GM21786 (cell line): Measurements from ENCODE around the gene LGALS3.
A peak's percentile ranks its signal among the peaks of the same experiment; 100 is the strongest.
"Not testable (repeated sequence)": the region's sequence is repeated elsewhere in the genome, so short reads cannot be mapped to it uniquely, and the experiment has no call there.

Experiments
- ATAC-seq: cut with Tn5 transposase; IDR thresholded peaks from one replicate; pipeline ENCODE4 v1.9.1; 2021; ENCODE audit not compliant: unreplicated experiment

The LGALS3 gene

DNA sequence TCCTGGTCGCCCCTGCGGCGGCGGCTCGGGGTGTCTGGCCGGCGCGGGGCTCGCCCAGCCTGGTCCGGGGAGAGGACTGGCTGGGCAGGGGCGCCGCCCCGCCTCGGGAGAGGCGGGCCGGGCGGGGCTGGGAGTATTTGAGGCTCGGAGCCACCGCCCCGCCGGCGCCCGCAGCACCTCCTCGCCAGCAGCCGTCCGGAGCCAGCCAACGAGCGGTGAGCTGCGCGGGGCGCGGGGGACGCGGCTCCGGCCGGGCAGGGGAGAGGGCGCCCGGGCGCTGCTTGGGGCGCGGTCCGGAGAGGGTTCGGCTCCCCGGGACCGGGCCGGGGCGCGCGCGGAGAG is at the start of gene LGALS3:
TSS of gene LGALS3 (plus strand) at position 167 of the 342 bp plus-strand sequence. CDS start 8,122 bp downstream, outside the sequence.
- ATAC-seq, result peak; percentile 56

DNA sequence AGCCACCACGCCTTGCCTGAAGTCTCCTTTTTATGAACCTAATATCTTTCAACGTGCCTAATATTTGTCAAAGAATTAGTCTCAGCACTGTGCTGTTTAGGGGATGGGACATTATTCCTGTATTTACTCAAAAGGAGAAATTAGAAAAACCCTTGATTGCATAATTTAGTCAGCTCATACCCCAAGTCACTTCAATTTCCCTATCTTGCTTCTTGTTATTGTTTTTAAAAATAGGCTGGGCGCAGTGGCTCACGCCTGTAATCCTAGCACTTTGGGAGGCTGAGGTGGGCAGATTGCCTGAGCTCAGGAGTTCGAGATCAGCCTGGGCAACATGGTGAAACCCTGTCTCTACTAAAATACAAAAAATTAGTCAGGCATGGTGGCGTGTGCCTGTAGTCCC is 49.1 kb upstream of the LGALS3 start:
- not testable (repeated sequence) for ATAC-seq

DNA sequence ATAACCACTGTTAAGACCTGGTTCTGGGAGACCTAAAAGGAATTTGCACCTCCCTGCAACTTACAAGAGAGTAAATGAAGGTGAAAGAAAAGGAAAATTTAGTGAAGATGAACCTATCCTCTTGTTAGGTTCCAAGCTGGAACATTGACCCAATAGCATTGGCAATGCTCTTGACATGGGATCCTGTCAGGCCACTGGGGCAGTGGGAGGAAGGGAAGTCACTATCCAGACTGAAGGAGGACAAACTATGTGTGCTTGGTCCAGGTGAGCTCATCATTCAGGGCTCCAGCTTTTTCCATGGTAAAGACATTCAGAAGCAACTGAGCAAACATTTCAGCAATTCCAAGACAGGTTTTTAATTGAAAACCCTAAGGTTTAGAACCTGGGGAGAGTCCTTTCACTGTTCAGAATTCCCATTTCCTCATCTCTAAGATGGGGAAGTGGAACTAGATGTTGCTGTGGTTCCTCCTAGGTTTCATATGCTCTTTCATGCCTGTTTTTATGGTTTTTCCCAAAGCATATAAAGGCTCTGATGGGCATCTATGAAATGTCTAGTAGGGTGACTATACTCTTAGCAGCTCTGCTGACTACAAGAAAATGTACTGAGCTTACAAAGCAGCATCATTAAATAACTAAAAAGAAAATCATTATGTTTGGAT is 44.5 kb upstream of the LGALS3 start:
- ATAC-seq, result no peak

DNA sequence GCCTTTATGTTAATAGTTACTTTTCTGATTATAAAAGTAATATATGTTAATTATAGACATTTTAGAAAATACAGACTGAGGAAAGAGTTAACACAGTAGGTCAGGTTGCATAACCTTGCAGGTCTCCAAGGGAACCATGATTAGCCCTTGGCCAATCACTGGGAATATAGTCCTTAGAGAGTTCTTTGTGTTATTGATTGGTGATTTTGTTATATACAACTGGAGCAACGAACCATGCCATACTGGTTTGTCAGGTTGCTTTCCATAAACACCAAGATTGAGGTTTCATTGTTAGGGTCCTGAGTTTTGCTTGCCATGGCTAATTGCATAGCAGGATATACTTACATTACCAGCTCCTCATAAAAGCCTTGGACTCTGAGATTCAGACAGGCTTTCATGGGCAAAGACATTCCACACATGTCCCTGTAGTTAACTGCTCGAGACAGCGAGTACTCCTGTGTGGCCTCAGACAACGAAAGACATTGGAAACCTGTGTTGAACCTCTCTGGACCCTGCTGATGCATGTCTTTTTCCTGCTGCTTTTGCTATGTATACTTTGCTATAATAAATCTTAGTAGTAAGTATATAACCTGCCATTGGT is 43.9 kb upstream of the LGALS3 start:
- no peak for ATAC-seq

DNA sequence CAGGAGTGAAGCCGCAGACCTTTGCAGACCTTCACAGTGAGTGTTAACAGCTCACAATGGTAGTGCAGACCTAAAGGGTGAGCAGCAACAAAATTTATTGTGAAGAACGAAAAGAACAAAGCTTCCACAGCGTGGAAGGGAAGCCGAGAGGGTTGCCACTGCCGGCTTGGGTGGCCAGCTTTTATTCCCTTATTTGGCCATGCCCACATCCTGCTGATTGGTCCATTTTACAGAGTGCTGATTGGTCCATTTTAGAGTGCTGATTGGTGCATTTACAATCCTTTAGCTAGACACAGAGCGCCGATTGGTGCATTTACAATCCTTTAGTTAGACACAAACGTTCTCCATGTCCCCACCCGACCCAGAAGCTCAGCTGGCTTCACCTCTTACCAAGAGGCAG is 42.1 kb upstream of the LGALS3 start:
- no peak for ATAC-seq

DNA sequence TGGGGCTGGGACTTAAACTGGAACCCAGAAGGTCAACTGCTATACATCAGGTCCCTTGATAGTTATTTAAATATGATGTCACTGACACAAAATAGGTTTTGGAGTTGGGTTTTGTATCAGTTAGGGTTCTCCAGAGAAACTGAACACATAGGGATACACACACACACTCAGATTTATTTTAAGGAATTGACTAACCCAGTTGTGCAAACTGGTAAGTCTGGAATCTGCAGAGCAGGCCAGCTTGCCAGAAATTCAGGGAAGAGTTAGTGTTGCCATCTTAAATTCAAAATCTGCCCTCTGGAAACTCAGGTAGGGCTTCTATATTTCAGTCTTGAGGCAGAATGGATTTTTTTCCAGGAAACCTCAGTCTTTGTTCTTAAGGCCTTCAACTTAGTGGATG is 40.7 kb upstream of the LGALS3 start:
- no peak for ATAC-seq

DNA sequence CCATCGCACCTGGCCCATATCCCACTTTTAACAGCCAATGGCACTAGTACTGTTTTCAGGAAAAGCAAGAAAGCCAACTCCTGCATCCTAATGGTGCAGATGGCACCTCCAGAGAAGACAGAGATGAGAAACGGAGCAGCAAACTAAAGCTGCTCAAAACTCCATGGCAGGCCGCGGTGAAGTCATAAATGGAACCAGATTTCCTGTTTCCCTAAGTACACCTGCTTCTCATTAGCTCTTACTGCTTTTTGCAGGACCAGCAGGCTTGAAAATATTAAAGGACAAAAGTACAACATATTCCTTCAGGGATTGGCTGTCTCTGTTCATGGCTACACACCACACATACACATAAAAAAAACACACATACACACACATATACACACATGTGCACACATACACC is 36.7 kb upstream of the LGALS3 start:
- ATAC-seq, result no peak

DNA sequence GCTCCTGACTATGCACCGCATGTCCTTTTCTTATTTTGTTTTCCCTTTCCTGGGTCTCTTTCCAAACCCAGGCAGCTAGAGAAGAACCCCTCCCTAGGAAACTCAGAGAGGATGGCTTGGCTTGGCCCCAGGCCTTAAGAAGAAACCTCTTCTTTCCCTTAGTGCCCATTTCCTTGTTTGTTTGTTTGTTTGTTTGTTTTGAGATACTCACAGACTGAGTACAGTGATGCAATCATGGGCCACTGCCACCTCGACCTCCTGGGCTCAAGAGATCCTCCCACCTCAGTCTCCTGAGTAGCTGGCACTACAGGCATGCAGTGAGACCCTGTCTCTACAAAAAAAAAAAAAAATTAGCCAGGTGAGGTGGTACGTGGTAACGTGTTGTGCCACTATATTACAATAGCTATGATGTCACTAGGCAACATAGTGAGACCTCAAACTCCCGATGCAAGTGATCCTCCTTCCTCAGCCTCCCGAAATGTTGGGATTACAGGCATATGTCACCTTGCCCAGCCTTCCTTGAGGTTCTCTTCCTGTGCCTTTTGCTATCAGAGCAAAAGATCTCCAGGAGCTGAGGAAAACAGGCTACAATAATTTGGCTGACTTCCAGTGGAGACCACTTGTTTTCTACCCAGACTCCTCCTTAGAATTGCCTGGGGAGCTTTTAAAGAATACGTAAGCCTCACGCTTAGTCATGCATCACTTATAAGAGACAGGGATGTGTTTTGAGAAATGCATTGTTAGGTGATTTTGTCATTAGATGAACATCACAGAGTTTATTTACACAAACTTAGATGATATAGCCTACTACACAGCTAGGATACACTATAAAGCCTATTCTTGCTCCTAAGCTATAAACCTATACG is 34.5 kb upstream of the LGALS3 start:
- ATAC-seq, result no peak

DNA sequence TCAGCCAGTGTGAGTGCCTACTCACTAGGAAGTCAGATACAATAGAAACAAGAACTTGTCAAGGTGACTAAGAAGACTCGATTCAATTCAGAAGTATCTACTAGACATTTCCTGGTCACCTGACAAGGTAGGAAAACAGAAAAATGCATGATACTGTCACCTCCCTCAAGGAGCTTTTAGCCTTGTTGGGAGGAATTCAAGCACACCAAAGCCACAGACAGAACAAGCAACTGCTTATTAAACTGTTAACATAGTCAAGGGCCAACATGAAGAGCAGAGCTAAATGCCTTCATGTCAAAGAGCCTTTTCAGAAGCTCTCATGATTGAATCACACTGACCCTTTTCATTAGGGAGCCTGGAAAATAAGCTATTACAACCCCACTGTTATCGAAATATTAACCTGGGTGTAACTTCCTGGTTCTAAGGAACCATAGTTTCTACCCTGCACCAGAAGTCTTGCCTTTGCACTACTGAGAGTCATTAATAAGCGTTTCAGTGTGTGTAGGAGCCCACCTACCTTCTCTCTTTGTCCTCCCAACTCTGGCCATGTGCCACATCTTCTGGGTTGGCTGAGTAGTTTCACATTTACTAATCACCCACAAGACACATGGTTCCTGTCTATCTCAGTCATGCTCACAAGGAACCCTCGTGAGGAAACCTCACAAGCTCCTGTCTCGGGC is 31.0 kb upstream of the LGALS3 start:
- ATAC-seq, result peak; percentile 59

DNA sequence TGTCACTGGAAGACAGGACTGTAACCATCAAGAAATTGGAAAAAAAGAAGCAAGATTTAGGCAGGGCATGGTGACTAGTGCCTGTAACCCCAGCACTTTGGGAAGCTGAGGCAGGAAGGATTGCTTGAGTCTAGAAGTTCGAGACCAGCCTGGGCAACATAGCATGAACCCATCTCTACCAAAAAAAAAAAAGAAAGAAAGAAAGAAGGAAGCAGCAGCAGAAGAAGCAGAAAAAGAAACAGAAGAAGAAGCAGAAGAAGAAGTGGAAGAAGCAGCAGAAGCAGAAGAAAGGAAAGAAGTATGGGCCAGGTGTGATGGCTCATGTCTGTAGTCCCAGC is 30.5 kb upstream of the LGALS3 start:
- ATAC-seq, result no peak

DNA sequence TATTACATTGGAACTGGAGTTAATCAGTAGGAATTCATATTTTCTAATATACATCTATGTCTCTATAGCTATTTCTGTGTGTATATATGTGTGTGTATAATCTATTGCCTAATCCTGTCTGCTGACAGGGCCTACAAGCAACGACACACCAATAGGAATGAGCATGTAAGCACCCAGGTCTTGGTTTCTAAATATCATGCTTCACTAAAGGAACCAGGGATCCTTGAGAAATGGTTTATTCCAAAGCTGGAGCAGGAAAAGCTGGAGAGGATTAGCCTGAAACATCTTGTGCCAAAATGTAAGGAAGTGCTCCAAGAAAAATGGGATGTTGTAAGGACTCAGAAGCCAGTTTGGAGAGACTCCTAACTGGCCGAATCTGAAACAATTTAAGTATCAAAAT is 29.3 kb upstream of the LGALS3 start:
- ATAC-seq, result no peak

DNA sequence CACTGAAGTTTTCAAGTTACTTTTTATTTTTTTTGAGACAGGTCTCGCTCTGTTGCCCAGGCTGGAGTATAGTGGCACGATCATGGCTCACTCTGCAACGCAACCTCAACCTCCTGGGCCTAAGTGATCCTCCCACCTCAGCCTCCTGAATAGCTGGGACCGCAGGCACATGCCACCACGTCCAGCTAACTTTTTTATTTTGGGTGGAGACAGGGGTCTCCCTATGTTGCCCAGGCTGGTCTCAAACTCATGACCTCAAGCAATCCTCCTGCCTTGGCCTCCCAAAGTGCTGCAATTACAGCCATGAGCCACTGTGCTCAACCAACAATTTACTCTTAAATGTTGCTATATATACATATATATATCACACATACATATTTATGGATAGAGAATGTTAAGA is 27.4 kb upstream of the LGALS3 start:
- ATAC-seq, result no peak

DNA sequence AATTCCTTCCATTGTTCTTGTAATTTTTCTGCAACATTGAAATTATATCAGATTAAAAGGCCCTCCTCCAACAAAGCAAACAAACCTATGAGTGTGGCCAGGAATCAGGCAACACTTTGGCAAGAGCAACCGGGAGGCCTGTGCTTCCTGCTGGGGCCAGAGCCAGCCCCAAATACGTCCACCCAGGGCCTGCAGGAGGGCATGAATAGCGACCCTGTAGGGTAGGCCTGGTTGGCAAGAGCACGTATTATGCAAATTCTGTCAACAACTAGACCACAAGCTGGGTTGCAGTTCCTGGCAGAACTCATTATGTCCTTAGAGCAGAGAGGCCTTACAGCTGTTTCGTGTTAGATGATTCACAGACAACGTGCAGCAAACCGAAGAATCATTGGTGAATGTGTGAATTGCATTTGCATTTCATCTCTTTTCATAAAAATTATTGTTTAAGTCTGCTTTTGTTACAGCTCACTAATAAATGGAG is 26.9 kb upstream of the LGALS3 start:
- ATAC-seq, result peak; percentile 64

DNA sequence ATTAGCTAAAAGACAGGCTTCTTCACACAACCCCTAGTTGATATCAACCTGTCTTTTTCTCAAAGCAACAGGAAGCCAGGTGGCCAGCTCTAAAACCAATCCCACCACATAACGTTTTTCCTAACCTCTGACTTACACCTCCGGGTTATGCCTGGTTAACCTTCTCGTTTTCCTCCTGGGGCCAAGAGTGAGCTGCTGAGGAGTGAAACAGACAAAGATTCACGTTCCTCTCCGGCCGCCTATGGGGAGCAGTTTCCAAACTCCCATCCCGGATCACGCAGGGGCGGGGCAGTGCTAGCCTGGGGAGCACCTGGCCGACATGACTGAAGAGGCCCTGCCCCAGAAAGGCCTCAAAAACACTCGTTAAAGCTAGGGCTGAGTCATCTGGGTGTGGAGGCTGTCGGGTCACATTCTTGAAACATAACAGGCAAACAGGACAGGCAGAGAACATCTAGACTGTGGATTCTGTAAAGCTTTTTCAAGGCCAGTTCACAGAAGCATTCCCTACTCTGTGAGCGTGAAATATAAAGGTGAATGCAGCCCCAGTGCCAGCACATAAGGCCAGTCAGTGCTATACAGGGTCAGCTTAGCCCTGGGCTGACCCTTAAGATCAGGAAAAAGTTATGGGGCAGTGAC is 25.9 kb upstream of the LGALS3 start:
- peak; percentile 31 for ATAC-seq

DNA sequence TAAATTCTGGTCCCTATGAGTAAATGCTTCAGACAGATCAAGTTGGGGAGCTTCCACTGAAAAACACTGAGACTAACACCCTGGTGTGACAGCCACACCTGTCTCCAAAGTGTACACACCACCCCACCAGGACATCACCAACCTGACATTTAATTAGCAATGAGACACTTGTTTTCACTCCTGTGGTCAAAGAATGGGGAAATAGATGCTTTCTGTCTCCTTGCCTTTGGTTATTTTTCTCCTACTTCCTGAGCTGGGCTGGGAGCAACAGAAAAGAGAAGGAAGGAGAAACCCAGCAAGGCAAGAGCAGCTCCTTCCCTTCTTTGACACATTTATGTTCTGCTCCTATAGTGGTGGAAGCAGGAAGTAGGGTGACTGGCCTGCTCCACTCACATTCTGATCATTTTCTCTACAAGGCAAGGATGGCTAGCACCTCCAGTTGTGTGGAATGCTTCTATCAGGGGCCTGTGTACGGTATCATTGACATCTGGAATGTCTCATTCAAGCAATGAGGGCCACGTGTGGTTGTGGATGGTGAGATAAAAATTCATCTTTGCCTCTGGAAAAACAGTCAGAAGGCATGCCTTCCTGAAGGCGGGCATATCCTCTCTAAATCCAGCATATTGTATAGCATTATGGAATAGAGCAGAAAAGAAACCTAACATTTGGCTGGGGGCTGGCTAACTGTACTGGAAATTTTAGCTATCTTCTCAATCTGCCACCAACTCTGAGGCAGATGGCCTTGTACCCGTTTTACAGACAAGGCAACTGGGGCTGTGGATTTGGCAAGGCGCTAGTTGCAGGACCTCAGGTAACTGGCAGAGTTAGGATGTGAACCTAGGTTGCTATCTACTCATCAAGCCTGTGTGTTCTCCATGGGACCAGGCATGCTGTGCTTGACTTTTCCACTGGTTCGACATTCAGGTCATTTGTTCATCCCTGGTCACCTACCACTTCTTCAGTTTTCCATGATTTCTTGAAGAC is 24.8 kb upstream of the LGALS3 start:
- ATAC-seq, result no peak

DNA sequence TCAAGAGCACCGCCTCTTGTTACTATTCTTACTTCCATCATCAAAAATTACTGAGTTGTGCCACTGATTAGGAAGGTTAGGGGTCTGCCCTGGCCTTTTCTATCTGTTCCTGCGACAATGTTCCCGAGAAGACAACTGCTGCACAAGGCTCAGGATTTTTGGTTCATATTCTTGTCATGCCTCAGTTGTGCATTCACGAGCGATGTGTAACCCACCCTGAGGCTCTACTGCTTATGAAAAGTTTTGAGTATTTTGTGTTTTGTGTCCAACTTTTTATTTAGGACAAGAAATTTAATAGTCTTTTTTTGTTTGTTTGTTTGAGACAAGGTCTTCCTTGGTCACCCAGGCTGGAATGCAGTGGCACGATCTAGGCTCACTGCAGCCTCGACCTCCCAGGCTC is 23.1 kb upstream of the LGALS3 start:
- no peak for ATAC-seq

DNA sequence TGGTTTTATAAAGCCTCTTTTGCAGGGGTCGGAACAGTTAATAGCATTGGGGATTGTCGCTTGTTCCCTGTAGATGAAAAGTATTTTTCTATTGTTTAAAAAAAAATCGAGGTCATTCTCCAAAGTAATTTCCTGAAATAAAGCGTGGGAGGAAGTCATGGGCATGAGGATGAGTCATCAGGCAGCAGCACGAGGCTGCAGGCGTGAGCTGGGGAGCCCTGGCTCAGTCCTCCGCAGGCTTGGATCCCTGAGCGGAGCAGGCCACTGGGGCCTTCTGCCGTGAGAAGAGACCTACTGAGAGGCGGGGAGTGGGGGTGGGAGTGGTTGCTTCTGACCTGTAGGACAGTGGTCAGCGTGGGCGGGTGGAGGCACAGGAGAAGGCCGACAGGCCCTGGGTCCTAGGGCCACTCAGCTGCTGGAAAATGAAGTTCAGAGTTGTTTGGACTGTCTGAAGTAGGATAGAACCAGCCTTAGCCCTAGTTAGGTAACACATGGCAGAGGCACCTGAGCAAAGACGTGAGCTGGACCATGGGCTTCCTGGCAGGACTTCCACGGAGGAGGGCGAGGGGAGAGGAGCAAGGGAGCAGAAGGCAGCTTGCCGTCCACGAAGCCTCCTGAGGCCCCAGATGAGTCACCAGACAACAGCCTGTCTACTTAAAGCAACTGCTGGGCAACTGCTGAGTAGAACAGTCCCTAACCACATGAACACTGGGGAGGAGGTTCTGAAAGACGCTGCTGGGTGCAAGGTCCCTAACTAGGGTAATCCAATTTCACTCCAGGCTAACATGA is 21.1 kb upstream of the LGALS3 start:
- ATAC-seq, result no peak

DNA sequence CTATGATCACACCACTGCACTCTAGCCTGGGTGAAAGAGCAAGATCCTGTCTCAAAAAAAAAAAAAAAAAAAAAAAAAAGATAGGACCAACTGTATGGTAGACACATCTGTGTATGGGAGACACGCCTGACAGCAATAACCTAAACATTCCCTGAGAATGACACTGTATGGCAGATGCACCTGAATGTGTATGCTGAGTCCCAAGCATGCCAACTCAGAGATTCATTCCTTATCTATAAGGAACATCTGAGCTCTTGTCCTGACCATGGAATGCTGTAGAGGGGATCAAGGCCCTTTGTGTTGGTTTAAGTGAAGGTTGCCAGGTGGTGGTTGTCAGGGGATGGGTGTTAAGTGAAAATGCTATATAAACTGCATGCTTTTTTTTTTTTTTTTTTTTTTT is 19.2 kb upstream of the LGALS3 start:
- no peak for ATAC-seq

DNA sequence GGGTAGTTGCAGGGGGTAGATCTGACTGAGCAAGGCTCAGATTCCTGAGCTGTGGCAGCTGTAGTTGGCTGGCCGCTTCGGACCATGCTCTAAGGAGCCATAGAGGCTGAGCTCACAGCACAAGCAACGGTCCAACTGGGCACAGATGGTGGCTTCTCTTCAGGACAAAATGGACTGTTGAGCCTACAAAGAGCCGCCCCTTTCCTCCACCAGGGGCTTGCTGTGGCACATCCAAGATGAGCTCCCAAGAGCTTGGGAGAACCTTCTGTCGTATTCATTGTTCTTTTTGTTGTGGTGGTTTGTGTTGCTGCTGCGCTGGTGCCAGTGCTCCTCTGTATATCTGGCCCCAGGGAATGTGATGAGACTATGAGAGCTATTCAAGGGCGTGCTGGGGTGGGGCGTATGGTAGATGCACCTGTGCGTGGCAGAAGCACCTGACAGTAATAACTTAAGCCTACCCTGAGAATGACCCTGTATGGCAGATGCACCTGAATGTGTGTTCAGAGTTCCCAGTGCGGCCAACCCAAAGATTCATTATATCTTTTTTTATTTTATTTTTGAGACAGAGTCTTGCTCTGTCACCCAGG is 17.8 kb upstream of the LGALS3 start:
- no peak for ATAC-seq
